Neural progenitor cell (in vitro differentiated cells): ENCODE results near the gene AP4M1. TPM values are rescaled to one million over a fixed set of nuclear protein-coding genes. Genes with fewer than 3 reads are reported as not detected.
A peak's percentile ranks its signal among the peaks of the same experiment; 100 is the strongest.

ENCODE experiments used
- DNase-seq: peaks from one replicate; pipeline ENCODE4 v3.0.0-alpha.2; 2016; ENCODE audit warnings: low spot score
- H2AFZ ChIP-seq: fragments of 200-600 bp; sonication (generic); replicated peaks from 2 replicates; pipeline ENCODE4 v1.6.1; 2016; ENCODE audit warnings: antibody characterized with exemption
- H3F3A ChIP-seq: fragments of 200-600 bp; sonication (generic); 2 replicates; pipeline ENCODE4 v1.6.1; 2016; ENCODE audit warnings: antibody characterized with exemption, low read depth
- H3K27ac ChIP-seq: fragments of 200-600 bp; sonication (generic); 2 replicates; pipeline ENCODE4 v1.5.1; 2016; ENCODE audit warnings: mild to moderate bottlenecking
- H3K27me3 ChIP-seq: fragments of 200-600 bp; sonication (generic); 2 replicates; pipeline ENCODE4 v1.6.1; 2016; ENCODE audit warnings: mild to moderate bottlenecking, moderate library complexity
- H3K36me3 ChIP-seq: fragments of 200-600 bp; sonication (generic); 2 replicates; pipeline ENCODE4 v1.5.1; 2016
- H3K4me1 ChIP-seq: fragments of 200-600 bp; sonication (generic); 2 replicates; pipeline ENCODE4 v1.6.1; 2016; ENCODE audit warnings: mixed run types
- H3K4me2 ChIP-seq: fragments of 200-600 bp; sonication (generic); 2 replicates; pipeline ENCODE4 v1.6.1; 2016
- H3K4me3 ChIP-seq: fragments of 200-600 bp; sonication (generic); 2 replicates; pipeline ENCODE4 v1.5.1; 2016
- H3K79me2 ChIP-seq: fragments of 200-600 bp; sonication (generic); 2 replicates; pipeline ENCODE4 v1.6.1; 2016; ENCODE audit warnings: low read depth
- H3K9ac ChIP-seq: fragments of 200-600 bp; sonication (generic); 2 replicates; pipeline ENCODE4 v1.6.1; 2016
- H3K9me3 ChIP-seq: fragments of 200-600 bp; sonication (generic); 2 replicates; pipeline ENCODE4 v1.5.1; 2016; ENCODE audit warnings: low read depth
- H4K20me1 ChIP-seq: fragments of 200-600 bp; sonication (generic); 2 replicates; pipeline ENCODE4 v1.6.1; 2016; ENCODE audit warnings: low read depth
- H3K27ac Mint-ChIP-seq: 3 replicates; pipeline ENCODE4 v1.8.0; 2021; ENCODE audit warnings: mixed read lengths
- H3K27me3 Mint-ChIP-seq: 2 replicates; pipeline ENCODE4 v1.8.0; 2022; ENCODE audit warnings: low read depth, mild to moderate bottlenecking, inconsistent platforms, moderate library complexity, mixed read lengths; ENCODE audit not compliant: insufficient read depth
- H3K36me3 Mint-ChIP-seq: 3 replicates; pipeline ENCODE4 v1.8.0; 2021; ENCODE audit warnings: mixed read lengths
- H3K4me1 Mint-ChIP-seq: 3 replicates; pipeline ENCODE4 v1.8.0; 2021; ENCODE audit warnings: mixed read lengths
- H3K4me3 Mint-ChIP-seq: 3 replicates; pipeline ENCODE4 v1.8.0; 2021; ENCODE audit warnings: mild to moderate bottlenecking, moderate library complexity, mixed read lengths
- H3K9me3 Mint-ChIP-seq: 3 replicates; pipeline ENCODE4 v1.8.0; 2020; ENCODE audit warnings: mixed read lengths
- EZH2 ChIP-seq: fragments of 200-600 bp; sonication (generic); IDR thresholded peaks from 2 replicates; pipeline ENCODE4 v1.6.1; 2017; ENCODE audit warnings: antibody characterized with exemption, mild to moderate bottlenecking, moderate library complexity
- EZH2phosphoT487 ChIP-seq: fragments of 200-600 bp; sonication (generic); IDR thresholded peaks from 2 replicates; pipeline ENCODE4 v1.6.1; 2017; ENCODE audit warnings: antibody characterized with exemption
- total RNA-seq: library from RNA; depleted of rRNA; stranded (reverse); fragments of >200 nt; gene quantifications from 2 replicates; pipeline ENCODE4 v1.2.3, GENCODE V29; 2015; ENCODE audit warnings: low replicate concordance
- TF ChIP-seq, protein P1 (sequence below): fragments of 200-600 bp; sonication (generic); IDR thresholded peaks from 2 replicates; pipeline ENCODE4 v1.5.1; 2017; ENCODE audit warnings: antibody characterized with exemption, mild to moderate bottlenecking

The AP4M1 gene
- total RNA-seq, 1 donor from 2014 or later = 15.3 TPM

DNA sequence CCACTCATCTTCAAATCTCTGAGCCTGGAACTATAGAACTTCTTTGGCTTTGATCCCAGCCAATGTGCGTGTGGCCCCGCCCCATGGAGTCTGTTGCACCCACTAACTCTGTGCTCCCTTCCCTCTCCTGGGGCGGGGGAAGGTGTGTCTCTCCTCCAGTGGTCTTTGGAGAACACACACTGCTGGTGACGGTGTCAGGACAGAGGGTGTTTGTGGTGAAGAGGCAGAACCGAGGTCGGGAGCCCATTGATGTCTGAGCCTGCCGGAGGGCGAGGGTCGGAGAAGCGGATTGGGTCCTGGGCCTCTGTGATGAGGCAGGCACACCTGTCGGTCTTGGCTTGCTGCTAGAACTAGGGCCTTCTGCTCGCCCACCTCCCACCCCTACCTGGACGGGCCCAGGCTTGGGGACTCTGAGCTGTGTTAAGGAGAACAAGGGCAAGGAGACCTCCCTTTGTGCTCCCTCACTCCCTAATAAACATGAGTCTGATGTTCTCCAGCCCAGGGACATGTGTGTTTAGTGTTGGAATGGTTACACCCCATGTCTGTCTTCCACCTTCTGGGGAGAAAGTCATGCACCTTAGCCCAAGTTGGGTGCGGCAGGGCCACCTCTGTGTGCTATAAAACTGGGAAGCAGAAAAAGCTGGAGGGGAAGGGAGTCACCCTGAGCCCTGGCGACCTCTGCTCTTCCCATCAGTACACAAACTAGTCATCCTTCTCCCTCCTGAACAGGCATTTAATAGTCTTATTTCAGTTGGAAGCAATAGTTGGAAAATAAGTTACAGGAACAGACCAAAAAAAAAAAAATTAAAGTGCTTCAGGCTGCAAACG is 52.5 kb downstream of the AP4M1 start:
- Histone ChIP-seq H2AFZ (no peak overlapping the region), H4K20me1 (peaks cover 32% of the 10 kb centered on the region), H3K9ac (no peak overlapping the region), H3K27ac (no peak overlapping the region), H3K79me2 (peaks cover 33% of the 10 kb centered on the region), H3K4me2 (no peak overlapping the region), H3F3A (peaks cover 32% of the 10 kb centered on the region), H3K27me3 (no peaks in the 10 kb centered on the region), H3K36me3 (no peaks in the 10 kb centered on the region), H3K9me3 (no peaks in the 10 kb centered on the region), H3K4me1 (peaks cover 3% of the 10 kb centered on the region), H3K4me3 (no peak overlapping the region)
- TF ChIP-seq EZH2phosphoT487 (no peak), EZH2 (no peak)
- TF ChIP-seq, protein P1, sequence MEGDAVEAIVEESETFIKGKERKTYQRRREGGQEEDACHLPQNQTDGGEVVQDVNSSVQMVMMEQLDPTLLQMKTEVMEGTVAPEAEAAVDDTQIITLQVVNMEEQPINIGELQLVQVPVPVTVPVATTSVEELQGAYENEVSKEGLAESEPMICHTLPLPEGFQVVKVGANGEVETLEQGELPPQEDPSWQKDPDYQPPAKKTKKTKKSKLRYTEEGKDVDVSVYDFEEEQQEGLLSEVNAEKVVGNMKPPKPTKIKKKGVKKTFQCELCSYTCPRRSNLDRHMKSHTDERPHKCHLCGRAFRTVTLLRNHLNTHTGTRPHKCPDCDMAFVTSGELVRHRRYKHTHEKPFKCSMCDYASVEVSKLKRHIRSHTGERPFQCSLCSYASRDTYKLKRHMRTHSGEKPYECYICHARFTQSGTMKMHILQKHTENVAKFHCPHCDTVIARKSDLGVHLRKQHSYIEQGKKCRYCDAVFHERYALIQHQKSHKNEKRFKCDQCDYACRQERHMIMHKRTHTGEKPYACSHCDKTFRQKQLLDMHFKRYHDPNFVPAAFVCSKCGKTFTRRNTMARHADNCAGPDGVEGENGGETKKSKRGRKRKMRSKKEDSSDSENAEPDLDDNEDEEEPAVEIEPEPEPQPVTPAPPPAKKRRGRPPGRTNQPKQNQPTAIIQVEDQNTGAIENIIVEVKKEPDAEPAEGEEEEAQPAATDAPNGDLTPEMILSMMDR = no peak
- Mint-ChIP-seq H3K27me3 (peaks cover 4% of the 10 kb centered on the region), H3K4me1 (peaks cover 18% of the 10 kb centered on the region), H3K27ac (no peak overlapping the region), H3K9me3 (no peaks in the 10 kb centered on the region), H3K36me3 (peaks cover 11% of the 10 kb centered on the region), H3K4me3 (peak overlapping the region; percentile 57)
- no peak for DNase-seq

DNA sequence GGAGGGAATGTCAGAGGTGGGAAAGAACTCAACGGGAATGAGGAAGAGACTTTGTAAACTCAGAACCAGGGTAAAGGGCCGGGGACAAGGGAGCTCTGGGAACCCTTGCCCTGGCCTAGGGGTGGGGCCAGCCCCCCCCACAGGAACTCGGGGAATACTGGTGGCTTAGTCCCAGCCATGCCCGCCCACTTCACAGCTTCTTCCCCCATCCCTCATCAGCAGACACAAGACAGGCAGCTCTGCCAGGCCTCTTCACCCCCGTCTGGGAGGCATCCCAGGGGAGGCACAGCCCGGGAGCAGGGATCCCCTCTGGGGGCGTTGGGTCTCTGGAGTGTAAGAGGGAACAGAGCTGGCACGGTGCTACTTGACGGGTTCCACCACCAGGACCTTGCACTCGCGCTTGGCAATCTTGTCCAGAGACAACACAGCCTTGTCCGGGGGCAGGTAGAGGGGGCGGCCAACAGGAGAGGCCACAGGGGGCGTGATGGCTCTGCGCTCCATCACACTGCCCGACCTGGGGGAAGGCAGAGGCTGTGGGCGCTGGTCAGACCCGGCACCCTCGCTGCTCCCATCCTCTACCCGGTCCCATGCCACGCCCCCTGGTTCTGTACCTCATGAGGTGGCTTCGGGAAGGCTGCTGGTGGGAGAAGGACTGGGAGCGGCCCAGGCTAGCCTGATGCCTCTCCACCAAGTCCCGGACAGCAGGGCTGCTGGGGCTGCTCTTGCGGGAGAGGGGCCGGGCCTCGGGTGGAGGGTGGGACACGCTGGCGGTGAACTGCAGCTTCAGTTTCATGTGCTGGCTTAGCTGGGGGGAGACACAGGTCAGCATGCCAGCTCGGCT is 53.4 kb downstream of the AP4M1 start:
- Histone ChIP-seq H3K4me2 (no peak overlapping the region), H3F3A (peaks cover 40% of the 10 kb centered on the region), H2AFZ (no peak overlapping the region), H3K27me3 (no peaks in the 10 kb centered on the region), H3K4me1 (peaks cover 3% of the 10 kb centered on the region), H3K36me3 (no peaks in the 10 kb centered on the region), H3K4me3 (no peak overlapping the region), H3K27ac (no peak overlapping the region), H3K9me3 (no peaks in the 10 kb centered on the region), H3K79me2 (peaks cover 24% of the 10 kb centered on the region), H3K9ac (no peak overlapping the region), H4K20me1 (peaks cover 32% of the 10 kb centered on the region)
- Mint-ChIP-seq H3K4me3 (no peak overlapping the region), H3K36me3 (peaks cover 11% of the 10 kb centered on the region), H3K27me3 (peaks cover 7% of the 10 kb centered on the region), H3K27ac (no peak overlapping the region), H3K4me1 (peaks cover 22% of the 10 kb centered on the region), H3K9me3 (no peaks in the 10 kb centered on the region)
- DNase-seq = no peak
- TF ChIP-seq, protein P1 = no peak
- TF ChIP-seq EZH2 = no peak

DNA sequence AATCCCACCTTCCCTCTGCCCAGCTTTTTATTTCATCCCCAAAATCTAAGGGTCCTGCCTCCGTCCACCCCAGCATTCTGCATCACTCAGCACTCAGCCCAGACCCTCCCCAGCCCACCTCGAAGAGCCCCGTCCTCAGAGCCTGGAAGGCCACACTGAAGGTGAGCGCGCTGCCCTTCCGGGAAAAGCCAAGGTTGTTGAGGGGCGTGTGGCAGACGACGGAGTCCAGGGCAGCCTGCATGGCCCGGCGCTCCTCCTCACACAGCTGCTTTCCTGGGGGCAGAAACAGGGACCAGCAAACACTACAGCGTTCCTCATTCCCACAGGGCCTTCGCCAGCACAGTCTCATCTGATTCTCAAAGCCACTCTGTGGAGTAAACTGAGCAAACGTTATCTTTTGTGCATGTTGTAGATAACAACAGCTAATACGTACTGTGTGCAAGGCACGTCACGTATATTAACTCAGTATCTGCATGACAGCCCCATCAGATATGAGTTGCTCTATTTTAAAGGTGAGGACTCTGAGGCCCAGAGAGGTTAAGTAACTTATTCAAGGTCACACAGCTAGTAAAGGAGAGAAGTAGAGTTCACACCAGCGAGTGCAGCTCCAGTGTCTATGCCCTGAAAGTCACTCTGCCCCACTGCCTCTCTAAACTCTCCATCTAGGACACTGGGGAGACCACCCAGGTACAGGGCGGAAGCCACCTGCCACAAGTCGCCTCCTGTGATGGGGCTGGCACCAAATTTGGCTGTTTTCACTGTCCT is 54.3 kb downstream of the AP4M1 start:
- no peak overlapping the region for H3K9ac ChIP-seq
- H3K36me3 ChIP-seq = no peaks in the 10 kb centered on the region
- H3K4me1 ChIP-seq = no peaks in the 10 kb centered on the region
- no peak overlapping the region for H3K4me3 ChIP-seq
- Mint-ChIP-seq H3K4me1 (peaks cover 17% of the 10 kb centered on the region), H3K36me3 (peaks cover 7% of the 10 kb centered on the region), H3K27ac (no peak overlapping the region), H3K9me3 (no peaks in the 10 kb centered on the region), H3K4me3 (peak overlapping the region; percentile 23), H3K27me3 (peaks cover 8% of the 10 kb centered on the region)
- no peaks in the 10 kb centered on the region for H3K27me3 ChIP-seq
- no peak overlapping the region for H2AFZ ChIP-seq
- peaks cover 40% of the 10 kb centered on the region for H3F3A ChIP-seq
- H3K4me2 ChIP-seq = no peak overlapping the region
- TF ChIP-seq EZH2phosphoT487 (no peak), EZH2 (no peak)
- no peak for DNase-seq
- no peak overlapping the region for H3K27ac ChIP-seq
- peaks cover 15% of the 10 kb centered on the region for H3K79me2 ChIP-seq
- H4K20me1 ChIP-seq = peaks cover 32% of the 10 kb centered on the region
- H3K9me3 ChIP-seq = no peaks in the 10 kb centered on the region
